T-cell (primary cell): Measurements from ENCODE around the gene CACNA2D1. TPM values are rescaled to one million over a fixed set of nuclear protein-coding genes. Genes with fewer than 3 reads are reported as not detected.

Source experiments
- ATAC-seq, 4 experiments: fragments of 200-7000 bp in 3 of 4; fragments of 150-1000 bp in 1 of 4; cut with Tn5 transposase; replicated peaks in 1 of 4; 1 replicate in 3 of 4; 2 replicates in 1 of 4; pipeline ENCODE4 v1.10.0; 2021; ENCODE audit warnings: moderate library complexity in 3 of 4, mild to moderate bottlenecking in 2 of 4, moderate number of reproducible peaks in 1 of 4
- CTCF ChIA-PET, 2 donors: fragments of 300-600 bp; sonication (Branson Sonifier 250); formaldehyde crosslinking; loops; one replicate each; lab custom pipeline; 2022; ENCODE audit warnings: antibody characterized with exemption in 2 of 2; lab: Charles Lee
- POLR2A ChIA-PET, 2 donors: fragments of 300-600 bp; sonication (Branson Sonifier 250); formaldehyde crosslinking; loops; one replicate each; lab custom pipeline; 2022; ENCODE audit warnings: antibody characterized with exemption in 2 of 2; lab: Charles Lee
- DNase-seq, 35 experiments: peaks; one replicate each; pipeline versions ENCODE4 v3.0.0 to v3.0.0-alpha.2; 2013 to 2023
- H3K27ac ChIP-seq: one replicate; pipeline ENCODE4 v1.5.1; 2013; ENCODE audit warnings: low read length
- H3K27me3 ChIP-seq, 2 experiments: replicated peaks in 1 of 2; 1 replicate in 1 of 2; 2 replicates in 1 of 2; pipeline versions ENCODE4 v1.6.1 to v1.7.0; 2013; ENCODE audit warnings: low read length in 1 of 2, mixed read lengths in 1 of 2; ENCODE audit not compliant: control insufficient read depth in 2 of 2, insufficient read depth in 2 of 2; ENCODE audit errors: extremely low read depth in 1 of 2
- H3K36me3 ChIP-seq, 2 donors: 1 replicate in 1 of 2; 2 replicates in 1 of 2; pipeline versions ENCODE4 v1.6.1 to v1.7.0; 2013; ENCODE audit warnings: low read length in 1 of 2; ENCODE audit not compliant: control insufficient read depth in 2 of 2, insufficient read depth in 1 of 2; ENCODE audit errors: extremely low read depth in 1 of 2
- H3K4me1 ChIP-seq, 2 experiments: 1 replicate in 1 of 2; 2 replicates in 1 of 2; pipeline versions ENCODE4 v1.6.1 to v1.7.0; 2013; ENCODE audit warnings: low read length in 2 of 2, mixed read lengths in 1 of 2; ENCODE audit not compliant: insufficient read depth in 2 of 2, control insufficient read depth in 1 of 2; ENCODE audit errors: extremely low read depth in 1 of 2
- H3K4me3 ChIP-seq, 2 donors: 1 replicate in 1 of 2; 2 replicates in 1 of 2; pipeline versions ENCODE4 v1.5.1 to v1.7.0; 2013; ENCODE audit warnings: mild to moderate bottlenecking in 2 of 2, low read length in 1 of 2, moderate library complexity in 1 of 2; ENCODE audit not compliant: control insufficient read depth in 1 of 2; ENCODE audit errors: extremely low read depth in 1 of 2
- H3K9me3 ChIP-seq: 2 replicates; pipeline ENCODE4 v1.7.0; 2013
- H3K27ac Mint-ChIP-seq, 2 donors: one replicate each; pipeline ENCODE4 v1.8.0; 2020 to 2021; ENCODE audit warnings: mild to moderate bottlenecking in 2 of 2, mixed read lengths in 2 of 2
- H3K27me3 Mint-ChIP-seq, 2 donors: one replicate each; pipeline ENCODE4 v1.8.0; 2021 to 2022; ENCODE audit warnings: mixed read lengths in 2 of 2
- H3K36me3 Mint-ChIP-seq: one replicate; pipeline ENCODE4 v1.8.0; 2021; ENCODE audit warnings: mixed read lengths
- H3K4me1 Mint-ChIP-seq, 3 donors: one replicate each; pipeline ENCODE4 v1.8.0; 2020 to 2022; ENCODE audit warnings: mixed read lengths in 3 of 3, mild to moderate bottlenecking in 1 of 3
- H3K4me3 Mint-ChIP-seq, 3 donors: one replicate each; pipeline ENCODE4 v1.8.0; 2020 to 2022; ENCODE audit warnings: mild to moderate bottlenecking in 3 of 3, mixed read lengths in 3 of 3, moderate library complexity in 3 of 3
- H3K9me3 Mint-ChIP-seq, 3 donors: one replicate each; pipeline ENCODE4 v1.8.0; 2020 to 2022; ENCODE audit warnings: mixed read lengths in 3 of 3
- WGBS: methylation state at CpG from one replicate; pipeline ENCODE4 v1.1.5; 2013; ENCODE audit warnings: missing lambda C conversion rate; ENCODE audit not compliant: insufficient coverage; 5-methylcytosine and 5-hydroxymethylcytosine counted together
- total RNA-seq, 35 experiments: library from RNA in 6 of 35; stranded (reverse) in 6 of 35; fragments of 120-200 nt in 1 of 35; gene quantifications; one replicate each; pipeline versions ENCODE4 v1.2.1 to v1.2.4 and lab custom pipeline; 2013 to 2026

Gene CACNA2D1
- under 1 TPM in 3 of 5 donors, not detected in 2; 0.03 to 0.43 (median 0.35) TPM for total RNA-seq
- total RNA-seq (2013): 0.31 TPM
- total RNA-seq (lab: John Stamatoyannopoulos, UW): 0 to 0.09 (median 0) reads per million in 29 experiments

GRCh38 chr7:82443547-82444219, at the start of gene CACNA2D1:
Gene CACNA2D1, minus strand, starts transcription at chr7:82443777.
- peak within 1 kb of the TSS in 1 of 2 donors; percentile 47 for H3K4me3 ChIP-seq
- H3K36me3 ChIP-seq: no peaks in the 10 kb centered on the region
- POLR2A ChIA-PET: interaction anchor here in 1 of 2 donors (0.6 kb wide), 1 partner anchor 316 kb away, joined by 3 read pairs; no protein-coding TSS in a partner anchor
- Mint-ChIP-seq H3K27ac (no peak within 1 kb of the TSS), H3K9me3 (no peaks in the 10 kb centered on the region), H3K36me3 (no peaks in the 10 kb centered on the region), H3K4me1 (peaks cover 0 to 9% (median 6%) of the 10 kb centered on the region in 3 donors), H3K4me3 (peak within 1 kb of the TSS; percentile 50 to 66 (median 56)), H3K27me3 (peaks cover 30 to 40% of the 10 kb centered on the region in 2 donors)
- ATAC-seq (peak in 1 of 4 experiments; percentile 15), DNase-seq (no peak)
- CTCF ChIA-PET: no interaction called here
- H3K27ac ChIP-seq: no peak within 1 kb of the TSS
- 4% methylated on average over 46 of the region's 82 CpGs for WGBS
- H3K27me3 ChIP-seq: peaks cover 17 to 24% of the 10 kb centered on the region in 2 experiments
- H3K4me1 ChIP-seq: peaks cover 0 to 5% of the 10 kb centered on the region in 2 experiments
- no peaks in the 10 kb centered on the region for H3K9me3 ChIP-seq

GRCh38 chr7:82481499-82482097, 38.0 kb upstream of the CACNA2D1 start:
- Histone ChIP-seq H3K27me3 (no peaks in the 10 kb centered on the region), H3K9me3 (no peaks in the 10 kb centered on the region), H3K4me1 (no peaks in the 10 kb centered on the region), H3K4me3 (no peak overlapping the region), H3K36me3 (no peaks in the 10 kb centered on the region), H3K27ac (no peak overlapping the region)
- H3K27me3 Mint-ChIP-seq: no peaks in the 10 kb centered on the region
- H3K4me3 Mint-ChIP-seq: no peak overlapping the region
- no peaks in the 10 kb centered on the region for H3K36me3 Mint-ChIP-seq
- no peaks in the 10 kb centered on the region for H3K4me1 Mint-ChIP-seq
- no peak overlapping the region for H3K27ac Mint-ChIP-seq
- peaks cover 0 to 3% (median 2%) of the 10 kb centered on the region in 3 donors for H3K9me3 Mint-ChIP-seq
- no CpG with 5 or more reads among the region's 3 CpGs for WGBS
- no peak for DNase-seq
- ATAC-seq: no peak
- CTCF ChIA-PET: interaction anchor here in 1 of 2 donors (0.5 to 0.9 kb wide), 2 partner anchors 79 to 1000 kb away, joined by 3 to 7 read pairs; no protein-coding TSS in a partner anchor
- POLR2A ChIA-PET: no interaction called here

DNA sequence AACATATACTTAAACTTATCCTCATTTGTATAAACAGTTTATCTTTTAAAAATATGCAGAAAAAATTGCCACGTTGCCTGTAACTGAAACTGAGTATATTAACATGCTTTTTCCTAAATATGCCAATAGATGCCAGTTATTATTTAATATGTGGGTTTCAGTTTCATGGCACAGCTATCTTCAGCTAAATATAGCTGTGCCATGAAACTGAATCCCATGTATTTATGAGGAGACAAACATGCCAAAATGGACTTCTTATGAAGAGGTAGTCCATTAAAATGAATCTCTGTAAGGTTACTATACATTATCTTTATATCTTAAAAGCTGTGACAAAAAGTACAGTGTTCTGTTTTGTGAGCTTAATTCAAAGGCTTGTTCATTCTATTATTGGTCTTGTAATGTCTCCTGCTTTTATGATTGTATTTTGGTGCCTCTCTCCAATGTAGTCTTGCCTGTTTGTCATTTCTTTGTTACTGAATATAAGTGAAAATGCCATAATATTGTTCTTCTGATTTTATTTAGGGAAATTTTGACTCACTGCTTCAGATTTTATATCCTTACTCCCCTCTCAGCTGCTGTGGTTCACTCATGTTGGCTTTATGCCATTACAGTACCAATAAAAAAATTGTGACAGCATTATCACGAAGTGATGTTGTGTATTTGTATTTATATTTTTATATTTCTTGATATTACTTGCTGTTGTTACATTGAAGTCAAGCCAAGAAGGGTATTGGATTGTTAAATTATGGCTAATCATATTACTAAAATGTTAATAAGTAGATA, 34.3 kb upstream of the CACNA2D1 start:
- Mint-ChIP-seq H3K4me3 (no peak overlapping the region), H3K4me1 (no peaks in the 10 kb centered on the region), H3K27me3 (no peaks in the 10 kb centered on the region), H3K27ac (no peak overlapping the region), H3K36me3 (no peaks in the 10 kb centered on the region), H3K9me3 (peaks cover 0 to 3% (median 0%) of the 10 kb centered on the region in 3 donors)
- H3K4me1 ChIP-seq: no peaks in the 10 kb centered on the region
- H3K36me3 ChIP-seq: no peaks in the 10 kb centered on the region
- WGBS: no CpG with 5 or more reads among the region's 2 CpGs
- ChIA-PET CTCF (no interaction called here), POLR2A (no interaction called here)
- H3K27ac ChIP-seq: no peak overlapping the region
- ATAC-seq (no peak), DNase-seq (no peak)
- no peaks in the 10 kb centered on the region for H3K27me3 ChIP-seq
- H3K4me3 ChIP-seq: no peak overlapping the region
- H3K9me3 ChIP-seq: no peaks in the 10 kb centered on the region

DNA sequence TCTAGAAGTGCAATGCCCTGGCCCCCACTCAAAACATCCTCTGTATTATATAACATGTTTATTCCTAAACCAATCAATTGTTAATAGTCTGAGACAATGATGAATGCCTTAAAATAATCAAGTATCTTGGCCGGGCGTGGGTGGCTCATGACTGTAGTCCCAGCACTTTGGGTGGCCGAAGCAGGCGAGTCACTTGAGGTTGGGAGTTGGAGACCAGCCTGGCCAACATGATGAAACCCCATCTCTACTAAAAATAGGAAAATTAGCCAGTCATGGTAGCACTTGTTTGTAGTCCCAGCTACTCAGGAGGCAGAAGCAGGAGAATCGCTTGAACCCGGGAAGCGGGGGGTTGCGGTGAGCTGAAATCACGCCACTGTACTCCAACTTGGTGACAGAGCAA, 29.4 kb upstream of the CACNA2D1 start:
- no peaks in the 10 kb centered on the region for H3K9me3 ChIP-seq
- H3K27me3 Mint-ChIP-seq: no peaks in the 10 kb centered on the region
- ChIA-PET POLR2A (no interaction called here), CTCF (no interaction called here)
- H3K4me3 ChIP-seq: no peak overlapping the region
- no peaks in the 10 kb centered on the region for H3K36me3 Mint-ChIP-seq
- DNase-seq (no peak), ATAC-seq (no peak)
- no peaks in the 10 kb centered on the region for H3K4me1 ChIP-seq
- H3K36me3 ChIP-seq: no peaks in the 10 kb centered on the region
- peaks cover 0 to 7% (median 3%) of the 10 kb centered on the region in 3 donors for H3K9me3 Mint-ChIP-seq
- H3K27ac ChIP-seq: no peak overlapping the region
- no peak overlapping the region for H3K27ac Mint-ChIP-seq
- H3K4me3 Mint-ChIP-seq: no peak overlapping the region
- WGBS: no CpG with 5 or more reads among the region's 9 CpGs
- H3K4me1 Mint-ChIP-seq: no peaks in the 10 kb centered on the region
- H3K27me3 ChIP-seq: no peaks in the 10 kb centered on the region

DNA sequence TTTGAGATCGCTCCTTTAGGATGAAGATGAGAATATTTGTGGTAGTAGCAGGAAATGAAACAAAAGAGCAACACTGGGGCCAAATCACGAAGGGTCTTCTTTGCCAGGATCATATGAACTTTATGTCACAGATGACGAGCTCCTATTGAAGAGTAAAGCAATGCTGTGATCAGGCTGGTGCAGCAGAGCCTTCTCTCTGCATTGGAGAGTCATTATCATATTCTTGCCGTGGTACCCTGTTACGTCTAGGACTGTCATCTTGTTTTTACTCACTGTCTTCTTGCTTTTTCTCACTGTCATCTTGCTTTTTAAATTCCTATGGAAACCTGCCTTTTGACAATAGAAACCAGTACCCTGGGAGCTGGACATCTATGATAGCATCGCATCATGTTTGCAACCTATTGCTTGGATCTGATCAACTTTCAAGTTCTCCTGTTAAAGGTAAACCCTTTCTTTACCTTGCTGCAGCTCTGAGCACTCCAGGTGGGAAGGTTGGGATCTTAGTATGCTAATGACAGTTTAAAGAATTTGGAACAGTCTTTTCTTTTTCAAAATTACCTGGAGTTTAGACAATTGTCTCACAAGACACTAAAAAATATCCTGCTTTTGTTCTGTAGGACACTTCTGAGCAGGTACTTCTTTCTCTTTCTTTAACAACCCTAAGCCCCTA, 27.9 kb upstream of the CACNA2D1 start:
- H3K27me3 Mint-ChIP-seq: no peaks in the 10 kb centered on the region
- no peak overlapping the region for H3K4me3 Mint-ChIP-seq
- peaks cover 0 to 7% (median 3%) of the 10 kb centered on the region in 3 donors for H3K9me3 Mint-ChIP-seq
- no peak for DNase-seq
- no peaks in the 10 kb centered on the region for H3K27me3 ChIP-seq
- no peaks in the 10 kb centered on the region for H3K36me3 ChIP-seq
- H3K27ac ChIP-seq: no peak overlapping the region
- no peaks in the 10 kb centered on the region for H3K4me1 Mint-ChIP-seq
- H3K27ac Mint-ChIP-seq: no peak overlapping the region
- ChIA-PET POLR2A (no interaction called here), CTCF (no interaction called here)
- no peak for ATAC-seq
- no peak overlapping the region for H3K4me3 ChIP-seq
- 86% methylated on average over 5 of the region's 6 CpGs for WGBS
- H3K9me3 ChIP-seq: no peaks in the 10 kb centered on the region
- H3K36me3 Mint-ChIP-seq: no peaks in the 10 kb centered on the region
- H3K4me1 ChIP-seq: no peaks in the 10 kb centered on the region

- H3K9me3 ChIP-seq: no peaks in the 10 kb centered on the region
- Mint-ChIP-seq H3K27me3 (no peaks in the 10 kb centered on the region), H3K4me1 (no peaks in the 10 kb centered on the region), H3K27ac (no peak overlapping the region), H3K9me3 (peaks cover 0 to 7% (median 3%) of the 10 kb centered on the region in 3 donors), H3K36me3 (no peaks in the 10 kb centered on the region), H3K4me3 (no peak overlapping the region)
- H3K27ac ChIP-seq: no peak overlapping the region
- ChIA-PET POLR2A (no interaction called here), CTCF (no interaction called here)
- no peaks in the 10 kb centered on the region for H3K36me3 ChIP-seq
- DNase-seq (no peak), ATAC-seq (no peak)
- no peak overlapping the region for H3K4me3 ChIP-seq
- H3K27me3 ChIP-seq: no peaks in the 10 kb centered on the region
- no peaks in the 10 kb centered on the region for H3K4me1 ChIP-seq
- WGBS: 60% methylated on average over 1 of the region's 4 CpGs
These were observed 25.6 kb upstream of the CACNA2D1 start for GRCh38 chr7:82469207-82469606.
